Neural progenitor cell (in vitro differentiated cells): Measurements from ENCODE around the gene SMYD3. TPM values are rescaled to one million over a fixed set of nuclear protein-coding genes. Genes with fewer than 3 reads are reported as not detected.

Experiments
- DNase-seq: peaks from one replicate; pipeline ENCODE4 v3.0.0-alpha.2; 2016; ENCODE audit warnings: low spot score
- H2AFZ ChIP-seq: fragments of 200-600 bp; sonication (generic); replicated peaks from 2 replicates; pipeline ENCODE4 v1.6.1; 2016; ENCODE audit warnings: antibody characterized with exemption
- H3F3A ChIP-seq: fragments of 200-600 bp; sonication (generic); 2 replicates; pipeline ENCODE4 v1.6.1; 2016; ENCODE audit warnings: antibody characterized with exemption, low read depth
- H3K27ac ChIP-seq: fragments of 200-600 bp; sonication (generic); 2 replicates; pipeline ENCODE4 v1.5.1; 2016; ENCODE audit warnings: mild to moderate bottlenecking
- H3K27me3 ChIP-seq: fragments of 200-600 bp; sonication (generic); 2 replicates; pipeline ENCODE4 v1.6.1; 2016; ENCODE audit warnings: mild to moderate bottlenecking, moderate library complexity
- H3K36me3 ChIP-seq: fragments of 200-600 bp; sonication (generic); 2 replicates; pipeline ENCODE4 v1.5.1; 2016
- H3K4me1 ChIP-seq: fragments of 200-600 bp; sonication (generic); 2 replicates; pipeline ENCODE4 v1.6.1; 2016; ENCODE audit warnings: mixed run types
- H3K4me2 ChIP-seq: fragments of 200-600 bp; sonication (generic); 2 replicates; pipeline ENCODE4 v1.6.1; 2016
- H3K4me3 ChIP-seq: fragments of 200-600 bp; sonication (generic); 2 replicates; pipeline ENCODE4 v1.5.1; 2016
- H3K79me2 ChIP-seq: fragments of 200-600 bp; sonication (generic); 2 replicates; pipeline ENCODE4 v1.6.1; 2016; ENCODE audit warnings: low read depth
- H3K9ac ChIP-seq: fragments of 200-600 bp; sonication (generic); 2 replicates; pipeline ENCODE4 v1.6.1; 2016
- H3K9me3 ChIP-seq: fragments of 200-600 bp; sonication (generic); 2 replicates; pipeline ENCODE4 v1.5.1; 2016; ENCODE audit warnings: low read depth
- H4K20me1 ChIP-seq: fragments of 200-600 bp; sonication (generic); 2 replicates; pipeline ENCODE4 v1.6.1; 2016; ENCODE audit warnings: low read depth
- H3K27ac Mint-ChIP-seq: 3 replicates; pipeline ENCODE4 v1.8.0; 2021; ENCODE audit warnings: mixed read lengths
- H3K27me3 Mint-ChIP-seq: 2 replicates; pipeline ENCODE4 v1.8.0; 2022; ENCODE audit warnings: low read depth, mild to moderate bottlenecking, inconsistent platforms, moderate library complexity, mixed read lengths; ENCODE audit not compliant: insufficient read depth
- H3K36me3 Mint-ChIP-seq: 3 replicates; pipeline ENCODE4 v1.8.0; 2021; ENCODE audit warnings: mixed read lengths
- H3K4me1 Mint-ChIP-seq: 3 replicates; pipeline ENCODE4 v1.8.0; 2021; ENCODE audit warnings: mixed read lengths
- H3K4me3 Mint-ChIP-seq: 3 replicates; pipeline ENCODE4 v1.8.0; 2021; ENCODE audit warnings: mild to moderate bottlenecking, moderate library complexity, mixed read lengths
- H3K9me3 Mint-ChIP-seq: 3 replicates; pipeline ENCODE4 v1.8.0; 2020; ENCODE audit warnings: mixed read lengths
- CTCF ChIP-seq: fragments of 200-600 bp; sonication (generic); IDR thresholded peaks from 2 replicates; pipeline ENCODE4 v1.5.1; 2017; ENCODE audit warnings: antibody characterized with exemption, mild to moderate bottlenecking
- EZH2 ChIP-seq: fragments of 200-600 bp; sonication (generic); IDR thresholded peaks from 2 replicates; pipeline ENCODE4 v1.6.1; 2017; ENCODE audit warnings: antibody characterized with exemption, mild to moderate bottlenecking, moderate library complexity
- EZH2phosphoT487 ChIP-seq: fragments of 200-600 bp; sonication (generic); IDR thresholded peaks from 2 replicates; pipeline ENCODE4 v1.6.1; 2017; ENCODE audit warnings: antibody characterized with exemption
- total RNA-seq: library from RNA; depleted of rRNA; stranded (reverse); fragments of >200 nt; gene quantifications from 2 replicates; pipeline ENCODE4 v1.2.3, GENCODE V29; 2015; ENCODE audit warnings: low replicate concordance

The SMYD3 gene
- total RNA-seq, 1 donor from 2014 or later: 43.2 TPM

- no peak overlapping the region for H3K9ac ChIP-seq
- TF ChIP-seq EZH2: no peak
- TF ChIP-seq CTCF: no peak
- no peak for TF ChIP-seq EZH2phosphoT487
- peaks cover 7% of the 10 kb centered on the region for H3K4me1 ChIP-seq
- no peak overlapping the region for H3K4me2 ChIP-seq
- H3K9me3 ChIP-seq: no peaks in the 10 kb centered on the region
- DNase-seq: no peak
- Mint-ChIP-seq H3K4me3 (no peak overlapping the region), H3K4me1 (no peaks in the 10 kb centered on the region), H3K27me3 (peaks cover 4% of the 10 kb centered on the region), H3K9me3 (peaks cover 18% of the 10 kb centered on the region), H3K27ac (no peak overlapping the region), H3K36me3 (no peaks in the 10 kb centered on the region)
- no peaks in the 10 kb centered on the region for H3K27me3 ChIP-seq
- no peak overlapping the region for H3K4me3 ChIP-seq
- no peak overlapping the region for H3K27ac ChIP-seq
- no peaks in the 10 kb centered on the region for H3K79me2 ChIP-seq
- H2AFZ ChIP-seq: no peak overlapping the region
- H4K20me1 ChIP-seq: no peaks in the 10 kb centered on the region
- no peaks in the 10 kb centered on the region for H3F3A ChIP-seq
- no peaks in the 10 kb centered on the region for H3K36me3 ChIP-seq
These were observed 27.0 kb upstream of the SMYD3 start for GRCh38 chr1:246534114-246534513.

- Mint-ChIP-seq H3K4me3 (no peak overlapping the region), H3K36me3 (no peaks in the 10 kb centered on the region)
These were observed 26.4 kb upstream of the SMYD3 start for GRCh38 chr1:246533371-246533905.

DNA sequence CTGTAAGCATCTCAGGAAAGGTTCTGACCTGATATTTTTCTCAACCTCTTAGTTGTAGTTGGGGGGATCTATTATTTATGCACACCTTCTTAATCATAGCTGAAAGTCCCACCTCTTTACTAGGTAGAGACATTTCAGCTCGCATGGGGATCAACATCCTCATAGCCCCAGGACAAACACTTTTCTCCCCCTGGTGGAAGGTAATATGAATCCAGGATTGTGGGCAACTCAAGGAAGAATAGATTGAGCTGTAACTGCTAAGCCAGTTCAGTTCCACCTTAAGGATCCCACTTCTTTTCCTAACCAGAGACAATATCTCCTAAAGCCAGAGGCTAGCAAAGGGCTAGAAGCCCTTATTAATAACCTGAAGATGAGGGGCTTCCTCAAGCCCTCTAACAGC is 25.4 kb upstream of the SMYD3 start:
- Mint-ChIP-seq H3K4me3 (no peak overlapping the region), H3K9me3 (peaks cover 19% of the 10 kb centered on the region)
- TF ChIP-seq EZH2phosphoT487 (no peak), CTCF (no peak), EZH2 (no peak)

More at GRCh38 chr1:246533371-246533905, 26.4 kb upstream of the SMYD3 start:
- Mint-ChIP-seq H3K9me3 (peaks cover 19% of the 10 kb centered on the region), H3K4me1 (no peaks in the 10 kb centered on the region), H3K27ac (no peak overlapping the region), H3K27me3 (peaks cover 4% of the 10 kb centered on the region)
- no peaks in the 10 kb centered on the region for H4K20me1 ChIP-seq
- H2AFZ ChIP-seq: no peak overlapping the region
- no peak overlapping the region for H3K9ac ChIP-seq
- H3K79me2 ChIP-seq: no peaks in the 10 kb centered on the region
- H3F3A ChIP-seq: no peaks in the 10 kb centered on the region
- H3K27me3 ChIP-seq: no peaks in the 10 kb centered on the region
- peak; percentile 23 for DNase-seq
- no peak for TF ChIP-seq EZH2
- no peak for TF ChIP-seq EZH2phosphoT487
- TF ChIP-seq CTCF: no peak
- H3K27ac ChIP-seq: no peak overlapping the region
- H3K4me2 ChIP-seq: peak overlapping the region; percentile 22
- no peaks in the 10 kb centered on the region for H3K36me3 ChIP-seq
- H3K9me3 ChIP-seq: no peaks in the 10 kb centered on the region
- H3K4me1 ChIP-seq: peaks cover 7% of the 10 kb centered on the region
- no peak overlapping the region for H3K4me3 ChIP-seq

More for the DNA sequence above, 25.4 kb upstream of the SMYD3 start:
- no peaks in the 10 kb centered on the region for H3K27me3 ChIP-seq
- H3K36me3 ChIP-seq: no peaks in the 10 kb centered on the region
- no peaks in the 10 kb centered on the region for H3K36me3 Mint-ChIP-seq
- H3K4me1 ChIP-seq: peaks cover 7% of the 10 kb centered on the region
- H3K4me1 Mint-ChIP-seq: no peaks in the 10 kb centered on the region
- H3F3A ChIP-seq: no peaks in the 10 kb centered on the region
- H3K27ac ChIP-seq: no peak overlapping the region
- H3K4me3 ChIP-seq: no peak overlapping the region
- no peak overlapping the region for H3K4me2 ChIP-seq
- no peaks in the 10 kb centered on the region for H4K20me1 ChIP-seq
- no peak overlapping the region for H3K27ac Mint-ChIP-seq
- no peaks in the 10 kb centered on the region for H3K9me3 ChIP-seq
- H3K27me3 Mint-ChIP-seq: peaks cover 2% of the 10 kb centered on the region
- no peak overlapping the region for H3K9ac ChIP-seq
- H3K79me2 ChIP-seq: no peaks in the 10 kb centered on the region
- no peak overlapping the region for H2AFZ ChIP-seq
- no peak for DNase-seq
